GM18517 (cell line): ENCODE measurements around the gene RGS9BP.
"Not testable (repeated sequence)": the region's sequence is repeated elsewhere in the genome, so short reads cannot be mapped to it uniquely, and the experiment has no call there.

Experiments
- ATAC-seq: cut with Tn5 transposase; IDR thresholded peaks from one replicate; pipeline ENCODE4 v1.9.1; 2021; ENCODE audit warnings: mild to moderate bottlenecking, moderate library complexity; ENCODE audit not compliant: unreplicated experiment

Gene RGS9BP

DNA sequence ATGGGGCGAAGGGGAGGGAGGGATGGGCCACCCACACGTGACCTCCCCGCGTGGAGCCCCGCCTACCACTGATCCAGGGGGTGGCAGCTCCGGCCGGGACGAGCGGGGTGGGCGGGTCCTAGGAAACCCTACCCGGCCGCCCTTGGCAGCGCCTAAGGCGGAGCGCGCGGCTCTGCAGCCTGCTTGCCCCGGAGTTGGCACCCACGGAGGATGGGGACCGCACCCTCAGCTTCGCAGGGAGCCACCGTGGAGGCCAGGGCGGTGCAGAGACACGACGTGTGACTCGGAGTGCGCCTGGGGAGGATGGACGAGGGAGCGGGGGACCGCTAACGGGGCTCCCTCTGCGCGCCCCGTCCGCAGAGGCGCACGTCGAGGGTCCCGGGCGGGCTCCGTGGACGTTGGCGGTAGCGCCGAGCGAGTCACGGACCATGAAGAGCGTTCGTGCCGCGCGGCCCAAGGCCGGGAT, at the start of gene RGS9BP:
Gene RGS9BP, plus strand, starts transcription at position 129 of the 466 bp plus-strand sequence. CDS start 416 bp downstream, outside the sequence.
- no peak for ATAC-seq

- ATAC-seq = no peak
Observed at GRCh38 chr19:32626969-32627368, 48.7 kb upstream of the RGS9BP start.

DNA sequence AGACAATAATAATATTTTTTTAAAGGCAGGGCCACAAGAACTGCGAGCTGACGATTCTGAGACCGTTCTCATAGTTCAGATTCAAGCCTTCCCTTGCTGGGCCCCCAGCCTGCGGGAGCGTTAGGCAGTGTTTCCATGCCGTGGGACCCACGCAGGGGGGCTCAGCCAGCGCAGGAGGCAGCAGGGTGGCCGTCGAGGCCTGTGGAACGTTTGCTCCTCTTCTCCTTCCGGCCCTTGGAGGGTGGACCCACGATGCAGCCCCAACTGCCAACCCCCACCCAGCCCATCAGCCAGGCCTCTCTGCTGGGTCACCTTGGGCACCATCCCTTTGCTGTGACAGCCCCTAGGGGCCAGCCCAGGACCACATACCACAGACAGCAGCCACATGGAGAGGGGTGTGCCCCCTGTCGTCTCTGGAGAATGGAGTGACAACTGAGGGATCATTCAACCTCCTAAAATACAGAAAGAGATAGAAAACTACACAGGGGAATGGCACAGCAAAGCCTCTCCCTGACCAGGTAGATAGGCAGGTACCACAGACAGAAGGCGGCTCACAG, 47.9 kb upstream of the RGS9BP start:
- ATAC-seq = no peak

DNA sequence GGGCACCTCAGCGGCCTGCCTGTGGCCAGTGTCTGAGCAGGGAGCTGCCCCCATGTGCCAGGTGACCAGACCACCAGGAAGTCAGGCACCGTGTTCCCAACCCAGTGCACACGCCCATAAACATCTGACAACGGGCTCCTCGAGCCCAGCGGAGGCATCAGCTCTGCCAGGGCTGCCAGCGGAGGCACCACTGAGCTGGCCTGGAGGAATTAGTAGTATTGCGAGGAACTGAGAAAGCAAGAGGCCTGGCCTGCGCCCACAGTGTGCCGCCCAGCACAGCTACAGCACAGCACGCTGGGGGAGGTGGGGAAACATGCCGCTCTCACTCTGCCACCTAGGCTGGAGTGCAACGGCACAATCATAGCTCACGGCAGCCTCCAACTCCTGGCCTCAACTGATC, 45.3 kb upstream of the RGS9BP start:
- ATAC-seq = no peak

DNA sequence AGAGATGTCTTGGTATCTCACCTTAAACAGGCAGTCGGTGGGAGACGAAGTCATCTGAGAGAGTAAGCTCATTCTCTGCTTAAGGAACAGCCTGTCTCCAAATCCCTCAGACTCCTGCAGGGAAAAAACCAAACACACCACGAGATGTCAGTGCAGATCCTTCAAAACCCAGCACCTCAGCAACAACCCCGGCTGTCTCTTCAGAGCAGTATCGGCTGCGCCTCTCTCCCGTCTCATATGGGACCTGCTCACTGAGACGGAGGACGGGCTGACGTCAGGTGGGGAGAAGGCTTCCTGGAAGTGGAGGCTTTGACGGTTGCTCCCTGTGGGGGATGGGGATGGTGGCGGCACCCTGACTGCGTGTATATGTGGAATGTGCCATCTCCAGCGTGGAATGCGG, 44.3 kb upstream of the RGS9BP start:
- no peak for ATAC-seq

DNA sequence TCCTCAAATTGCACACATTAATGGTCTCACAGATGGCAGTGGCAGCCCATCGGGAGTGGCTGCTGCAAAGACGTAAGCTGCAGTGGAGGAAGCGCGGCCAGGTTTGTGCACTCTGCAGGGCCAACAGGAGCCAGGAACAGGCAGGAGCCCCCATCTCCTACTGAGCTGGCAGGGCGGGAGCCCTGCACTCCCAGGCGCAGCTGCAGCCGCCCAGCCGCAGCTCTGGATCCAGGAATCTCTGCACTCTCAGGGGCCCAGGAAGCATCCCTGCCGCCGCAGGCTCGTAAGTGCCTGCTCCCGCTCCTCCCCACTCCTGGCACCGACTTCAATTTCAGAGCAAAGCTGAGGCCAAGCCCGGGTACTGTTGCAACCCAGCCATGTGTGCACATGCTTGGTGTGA, 38.2 kb upstream of the RGS9BP start:
- ATAC-seq = no peak

DNA sequence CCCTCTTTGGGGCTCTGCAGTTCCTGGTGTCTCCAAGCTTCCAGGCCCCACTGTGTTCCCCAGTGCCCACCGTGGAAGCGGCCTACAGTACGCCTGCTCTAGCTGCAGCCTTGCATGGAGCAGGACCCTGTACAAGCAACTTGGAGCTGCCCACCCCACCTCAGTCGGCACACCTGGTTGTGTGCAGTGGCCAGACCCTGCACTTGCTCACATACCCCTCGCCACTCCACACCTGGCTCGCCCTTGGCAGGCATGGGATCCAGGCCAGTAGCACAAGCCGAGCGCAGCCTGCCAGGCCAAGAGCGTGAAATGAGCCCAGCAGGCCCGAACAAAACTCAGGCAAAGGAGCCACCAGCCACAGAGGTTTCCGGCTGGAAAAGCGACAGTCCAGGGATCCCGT, 37.0 kb upstream of the RGS9BP start:
- ATAC-seq = no peak

DNA sequence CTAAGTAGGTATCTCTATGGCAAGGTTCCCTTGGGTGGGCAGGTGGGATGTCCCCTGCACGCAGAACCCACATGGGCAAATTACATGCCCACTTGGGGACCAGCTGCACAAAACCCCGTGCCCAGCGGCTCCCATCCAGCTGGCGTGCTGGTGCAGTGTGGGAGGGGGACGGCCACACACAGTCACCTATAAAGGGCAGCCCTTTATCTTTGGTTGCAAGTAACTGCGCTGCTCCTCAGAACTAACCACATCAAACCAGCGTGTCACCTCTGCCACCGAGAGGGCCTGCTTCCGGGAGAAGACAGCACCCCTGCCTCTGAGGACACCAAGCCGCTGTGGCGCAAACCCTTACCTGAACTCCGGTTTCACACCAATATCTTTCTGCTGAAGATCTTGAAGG, 32.9 kb upstream of the RGS9BP start:
- ATAC-seq = no peak

GRCh38 chr19:32646556-32646955, 29.1 kb upstream of the RGS9BP start:
- ATAC-seq = no peak

DNA sequence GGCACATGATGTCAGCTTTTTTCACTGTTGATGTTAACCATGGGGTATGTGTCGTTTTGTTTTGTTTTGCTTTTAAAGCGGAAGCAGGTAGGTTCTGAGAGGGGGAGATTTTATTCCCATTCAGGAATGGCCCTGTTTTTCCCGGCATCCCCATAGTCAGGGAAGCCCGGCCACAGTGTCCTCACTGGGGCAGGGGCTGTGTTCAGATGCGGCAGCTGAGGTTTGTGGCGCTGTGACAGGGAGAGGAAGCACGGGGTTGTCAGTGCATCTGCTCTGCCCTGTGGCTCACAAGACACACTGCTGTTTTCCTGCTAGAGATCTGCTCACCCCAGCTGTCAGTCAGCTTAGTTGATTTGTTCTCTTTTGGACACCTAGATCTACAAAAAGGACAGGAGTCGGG, 28.3 kb upstream of the RGS9BP start:
- no peak for ATAC-seq

DNA sequence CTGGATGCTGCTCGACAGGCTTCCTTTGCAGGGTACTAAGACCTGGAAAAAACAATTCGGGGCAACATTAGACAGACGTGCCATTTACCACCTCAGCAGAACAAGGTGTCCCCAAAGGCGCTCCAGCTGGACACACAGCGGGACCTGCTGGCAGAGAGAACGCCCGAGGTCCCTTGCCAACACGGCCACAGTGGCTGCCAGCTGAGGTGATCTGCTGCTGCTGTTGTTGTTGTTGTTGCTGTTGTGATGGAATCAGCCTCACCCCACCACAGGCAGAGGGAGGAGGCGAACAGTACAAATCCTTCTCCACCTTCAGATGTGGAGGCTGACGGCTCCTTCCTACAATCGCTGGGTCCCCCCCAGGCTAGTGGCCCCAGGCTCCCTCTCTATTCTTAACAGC, 25.9 kb upstream of the RGS9BP start:
- ATAC-seq = no peak

GRCh38 chr19:32650671-32651070, 25.0 kb upstream of the RGS9BP start:
- no peak for ATAC-seq

DNA sequence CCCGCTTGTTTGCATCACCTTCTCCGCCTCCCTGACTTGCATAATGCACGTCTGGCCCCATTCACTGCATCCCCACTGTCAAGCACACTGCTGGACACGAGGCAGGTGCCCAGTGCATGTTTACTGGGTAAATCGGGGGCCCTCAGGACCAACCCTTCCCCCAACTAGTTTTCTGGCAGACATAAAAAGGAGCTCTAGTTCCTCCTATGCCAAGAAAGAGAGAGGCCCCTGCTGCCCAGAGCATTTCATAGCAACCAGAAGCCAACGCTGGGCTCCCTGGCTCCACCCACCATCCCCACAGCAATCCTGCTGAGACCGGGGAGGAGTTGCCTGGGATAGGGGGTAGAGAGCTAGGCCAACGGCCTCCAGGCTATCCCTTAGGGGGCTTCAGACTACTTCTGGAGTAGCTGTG, 23.9 kb upstream of the RGS9BP start:
- ATAC-seq = no peak

- ATAC-seq = not testable (repeated sequence)
Observed at GRCh38 chr19:32652331-32652730, 23.3 kb upstream of the RGS9BP start.

DNA sequence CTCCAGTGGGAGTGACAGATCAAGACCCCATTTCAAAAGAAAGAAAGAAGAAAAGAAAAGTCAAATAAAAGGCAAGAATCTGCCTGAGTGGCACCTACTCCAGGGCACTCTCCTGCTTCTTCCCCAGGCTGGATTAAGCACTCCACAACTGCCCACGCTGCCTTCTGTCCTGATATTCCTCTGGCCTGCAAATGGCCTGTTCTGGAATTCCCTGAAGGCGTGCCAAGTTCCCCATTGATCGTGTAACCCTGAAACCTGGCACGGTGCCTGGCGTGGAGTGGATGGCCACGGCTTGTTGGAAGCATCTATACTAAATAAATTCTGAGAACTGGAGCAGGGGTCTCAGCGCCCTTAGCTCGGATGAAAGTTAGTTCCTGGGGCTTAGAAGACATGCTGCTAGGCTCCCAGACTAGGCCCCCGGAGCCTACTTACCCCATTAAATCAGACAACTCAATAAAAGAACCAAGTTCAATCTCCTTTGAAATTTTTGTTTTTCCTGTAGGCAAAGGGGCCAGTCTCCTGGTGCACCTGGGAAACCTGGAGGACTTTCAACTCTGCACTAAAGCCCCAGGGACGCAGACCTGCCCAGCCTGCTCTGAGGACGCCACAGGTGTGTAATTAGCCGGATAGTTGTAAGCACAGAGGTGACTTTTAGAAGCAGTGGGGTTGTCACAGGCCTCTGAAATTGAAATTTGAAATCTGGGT, 22.6 kb upstream of the RGS9BP start:
- no peak for ATAC-seq

GRCh38 chr19:32653599-32653915, 22.1 kb upstream of the RGS9BP start:
- ATAC-seq = no peak

- ATAC-seq = not testable (repeated sequence)
Observed at GRCh38 chr19:32656379-32656778, 19.3 kb upstream of the RGS9BP start.

DNA sequence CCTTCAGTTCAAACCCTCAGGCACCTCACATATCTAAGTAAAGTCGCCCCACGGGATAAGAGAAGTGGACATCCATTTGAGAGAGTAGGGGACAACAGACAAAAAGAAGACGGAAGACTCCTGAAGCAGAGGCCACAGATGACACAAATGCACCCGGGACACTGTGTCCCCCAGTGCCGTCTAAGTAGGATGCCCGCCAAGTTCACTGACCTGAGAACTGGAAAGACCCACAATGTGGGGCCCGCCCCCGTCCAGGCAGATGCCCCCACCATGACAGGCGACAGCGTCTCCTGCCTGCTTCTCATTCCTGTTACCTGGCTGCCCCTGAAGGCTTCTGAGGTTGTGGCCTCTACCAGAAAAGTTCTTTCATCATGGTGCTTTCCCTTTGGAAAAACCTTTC, 17.6 kb upstream of the RGS9BP start:
- ATAC-seq = no peak

- no peak for ATAC-seq
Observed at GRCh38 chr19:32658527-32658926, 17.1 kb upstream of the RGS9BP start.

- no peak for ATAC-seq
Observed at GRCh38 chr19:32661318-32661717, 14.3 kb upstream of the RGS9BP start.

DNA sequence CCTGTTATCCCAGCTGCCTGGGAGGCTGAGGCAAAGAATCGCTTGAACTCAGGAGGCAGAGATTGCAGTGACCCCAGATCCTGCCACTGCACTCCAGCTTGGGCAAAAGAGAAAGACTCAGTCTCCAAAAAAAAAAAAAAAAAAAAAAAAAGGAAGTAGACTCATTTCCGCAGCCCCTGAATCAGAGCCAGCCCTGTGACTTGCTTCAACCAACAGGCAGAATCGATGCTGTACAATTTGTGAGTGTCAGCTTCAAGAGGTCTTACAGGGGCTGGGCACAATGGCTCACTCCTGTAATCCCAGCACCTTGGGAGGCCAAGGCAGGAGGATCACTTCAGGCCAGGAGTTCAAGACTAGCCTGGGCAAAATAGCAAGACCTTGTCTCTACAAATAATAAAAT, 13.5 kb upstream of the RGS9BP start:
- no peak for ATAC-seq

GRCh38 chr19:32666084-32666483, 9.6 kb upstream of the RGS9BP start:
- ATAC-seq = no peak

DNA sequence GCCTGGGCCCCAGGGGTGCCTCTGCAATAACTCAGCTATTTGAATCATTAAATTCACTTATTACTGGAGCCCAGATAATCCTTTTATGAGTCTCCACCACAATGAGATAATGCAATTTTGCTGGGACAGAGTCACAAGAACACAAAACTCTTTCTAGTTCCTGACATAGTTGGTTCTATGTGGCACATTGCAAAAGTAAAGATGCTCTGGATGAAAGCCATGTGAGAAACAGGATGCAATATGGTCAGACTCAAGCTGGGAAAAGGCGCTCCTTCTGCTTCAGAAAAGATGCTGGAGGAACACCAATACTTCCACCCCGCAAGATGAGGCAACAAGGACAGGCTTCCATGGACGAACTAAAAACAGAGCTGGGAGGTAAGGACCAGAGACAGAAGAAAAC, 6.3 kb upstream of the RGS9BP start:
- ATAC-seq = no peak
